Spinal cord (tissue), 10 donors: ENCODE measurements around the gene HRH3. TPM values are rescaled to one million over a fixed set of nuclear protein-coding genes. Genes with fewer than 3 reads are reported as not detected.

ENCODE experiments used
- DNase-seq, 6 donors: peaks; one replicate each; pipeline versions ENCODE4 v3.0.0 to v3.0.0-alpha.2; 2013 to 2015; ENCODE audit warnings: low spot score in 6 of 6, low read depth in 4 of 6
- H3K27ac ChIP-seq: one replicate; pipeline ENCODE4 v1.5.1; 2013; ENCODE audit warnings: low read depth, low read length, control low read depth
- H3K27me3 ChIP-seq: one replicate; pipeline ENCODE4 v1.6.1; 2013; ENCODE audit warnings: low read length; ENCODE audit not compliant: control insufficient read depth, insufficient read depth
- H3K36me3 ChIP-seq: one replicate; pipeline ENCODE4 v1.6.1; 2013; ENCODE audit warnings: low read length; ENCODE audit not compliant: control insufficient read depth, insufficient read depth
- H3K4me1 ChIP-seq: one replicate; pipeline ENCODE4 v1.6.1; 2013; ENCODE audit warnings: low read length; ENCODE audit not compliant: control insufficient read depth, insufficient read depth
- H3K4me3 ChIP-seq: one replicate; pipeline ENCODE4 v1.5.1; 2013; ENCODE audit warnings: low read depth, low read length, control low read depth
- H3K9me3 ChIP-seq: one replicate; pipeline ENCODE4 v1.6.1; 2013; ENCODE audit warnings: low read length; ENCODE audit not compliant: control insufficient read depth, insufficient read depth
- WGBS: methylation state at CpG from one replicate; pipeline ENCODE4 v1.1.5; 2013; ENCODE audit warnings: missing lambda C conversion rate; ENCODE audit not compliant: insufficient coverage; 5-methylcytosine and 5-hydroxymethylcytosine counted together
- polyA plus RNA-seq, 2 donors: library from polyadenylated mRNA; unstranded; fragments of 120-200 nt; gene quantifications; one replicate each; pipeline ENCODE4 v1.2.1, GENCODE V29; 2013; ENCODE audit not compliant: insufficient read length in 2 of 2
- total RNA-seq, 2 donors: library from RNA; depleted of rRNA in 1 of 2; stranded (reverse); fragments of 120-200 nt in 1 of 2; fragments of >200 nt in 1 of 2; gene quantifications; one replicate each; pipeline versions ENCODE4 v1.2.3 to v1.2.4, GENCODE V29; 2013 to 2014
- donor health status: healthy.

Gene HRH3
- total and polyA plus RNA-seq, 4 donors: 0.66 to 10.6 (median 5.9) TPM

DNA sequence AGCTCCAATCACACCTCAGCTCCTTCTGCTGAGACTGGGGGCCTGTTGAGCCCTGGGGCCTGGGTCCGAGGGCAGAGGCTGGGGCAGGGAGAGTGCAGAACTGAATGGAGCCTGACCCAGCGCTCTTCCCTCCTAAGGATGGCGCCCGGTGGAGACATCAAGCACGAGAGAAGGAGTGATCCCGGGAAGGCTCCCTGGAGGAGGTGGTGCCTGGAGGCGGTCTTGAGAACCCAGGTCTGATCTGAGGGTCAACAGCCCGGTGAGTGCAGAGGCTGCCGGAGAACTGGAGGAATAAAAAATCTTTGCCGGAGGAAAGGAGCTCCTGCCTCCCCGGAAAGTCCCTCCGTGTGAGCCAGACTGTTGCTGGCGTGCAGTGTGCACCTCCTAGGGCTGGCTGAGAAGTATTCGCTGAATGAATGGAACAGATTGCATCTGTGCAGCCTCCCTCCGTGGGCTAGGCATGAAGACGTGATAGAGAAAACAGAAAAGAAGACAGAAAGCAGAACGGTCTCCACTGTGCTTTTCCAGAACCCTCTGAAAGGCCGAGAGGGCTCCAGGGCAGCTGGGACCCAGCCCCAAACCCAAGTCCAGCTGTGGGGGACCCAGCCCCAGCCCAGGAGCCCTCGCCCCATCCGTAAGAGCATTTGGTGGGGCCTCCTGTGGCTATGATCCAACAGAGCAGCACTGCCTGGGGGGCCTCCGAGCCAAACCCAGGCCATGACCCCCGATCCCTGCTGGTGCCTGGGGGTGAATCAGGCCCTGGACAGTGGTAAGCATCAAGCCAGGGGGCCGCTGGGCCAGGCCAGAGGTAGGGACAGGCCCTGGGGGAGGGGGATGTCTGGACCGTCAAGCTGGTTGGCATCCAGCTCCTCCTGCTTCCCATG, 6.9 kb upstream of the HRH3 start:
- WGBS: 68% methylated on average over 23 of the region's 24 CpGs
- peaks cover 10% of the 10 kb centered on the region for H3K4me1 ChIP-seq
- no peak overlapping the region for H3K4me3 ChIP-seq
- H3K9me3 ChIP-seq: no peaks in the 10 kb centered on the region
- H3K27ac ChIP-seq: no peak overlapping the region
- no peaks in the 10 kb centered on the region for H3K36me3 ChIP-seq
- peaks cover 16% of the 10 kb centered on the region for H3K27me3 ChIP-seq
- DNase-seq: peak in 1 of 6 donors; percentile 74

DNA sequence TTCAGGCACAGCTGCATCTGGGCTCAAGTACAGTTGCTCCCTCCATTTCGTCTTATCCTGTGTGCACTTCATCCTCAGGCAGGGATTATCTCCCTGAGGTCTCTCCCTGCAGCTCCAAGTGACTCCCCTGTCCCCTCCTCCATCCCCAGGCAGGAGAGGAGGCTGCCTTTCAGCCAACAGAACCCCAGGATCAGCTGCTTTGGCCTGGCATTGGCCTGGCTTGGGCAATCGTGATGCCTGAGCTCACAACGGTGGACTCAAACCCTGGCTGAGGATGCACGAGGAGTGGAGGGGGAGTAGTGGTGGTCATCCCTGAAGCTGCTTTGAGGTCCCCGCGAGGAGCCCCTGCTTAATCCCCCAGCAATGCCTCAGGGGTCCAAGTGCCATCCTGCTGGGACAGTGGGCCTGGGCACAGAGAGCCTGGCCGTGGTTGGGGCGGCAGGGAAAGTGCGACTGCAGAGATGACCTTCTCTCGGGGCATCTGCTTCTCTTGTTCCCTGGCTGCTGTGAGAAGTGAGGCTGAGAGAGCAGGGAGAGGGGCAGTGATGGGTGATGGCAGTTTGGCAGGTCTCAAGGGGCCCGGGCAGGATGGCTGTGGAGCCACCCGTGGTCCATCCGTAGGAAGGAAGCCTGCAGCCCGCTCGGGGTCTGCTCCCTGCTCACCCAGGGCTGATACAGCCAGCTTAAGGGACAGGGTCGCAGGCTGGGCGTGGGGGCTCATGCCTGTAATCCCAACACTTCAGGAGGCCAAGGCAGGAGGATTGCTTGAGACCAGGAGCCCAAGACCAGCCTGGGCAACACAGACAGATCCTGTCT, 6.0 kb upstream of the HRH3 start:
- H3K27ac ChIP-seq: no peak overlapping the region
- H3K9me3 ChIP-seq: no peaks in the 10 kb centered on the region
- no peak overlapping the region for H3K4me3 ChIP-seq
- DNase-seq: no peak
- H3K4me1 ChIP-seq: peaks cover 15% of the 10 kb centered on the region
- peaks cover 26% of the 10 kb centered on the region for H3K27me3 ChIP-seq
- no peaks in the 10 kb centered on the region for H3K36me3 ChIP-seq
- WGBS: 87% methylated on average over 16 of the region's 17 CpGs

DNA sequence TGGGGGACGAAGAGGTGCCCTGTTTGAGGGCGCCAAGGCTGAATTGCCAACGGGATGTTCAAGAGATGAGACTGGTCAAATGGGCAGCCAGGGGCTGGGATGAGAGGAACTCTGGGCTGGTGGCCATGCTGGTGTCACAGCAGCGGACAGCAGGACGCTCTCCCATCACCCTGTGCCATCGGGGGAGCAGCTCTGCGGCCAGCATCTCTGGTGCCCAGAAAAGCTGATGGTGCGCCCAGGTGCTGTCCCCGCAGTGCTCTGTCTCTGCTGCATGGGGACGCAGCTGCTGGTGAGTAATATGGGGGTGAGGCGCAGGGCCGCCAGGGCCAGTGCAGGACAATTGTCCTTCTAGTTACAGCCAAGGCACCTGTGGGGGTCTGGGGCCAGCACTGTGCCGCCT, 4.9 kb upstream of the HRH3 start:
- H3K27ac ChIP-seq: no peak overlapping the region
- no peak for DNase-seq
- peaks cover 33% of the 10 kb centered on the region for H3K27me3 ChIP-seq
- no peaks in the 10 kb centered on the region for H3K36me3 ChIP-seq
- no peak overlapping the region for H3K4me3 ChIP-seq
- 84% methylated on average over 9 of the region's 13 CpGs for WGBS
- H3K4me1 ChIP-seq: peaks cover 23% of the 10 kb centered on the region
- no peaks in the 10 kb centered on the region for H3K9me3 ChIP-seq

DNA sequence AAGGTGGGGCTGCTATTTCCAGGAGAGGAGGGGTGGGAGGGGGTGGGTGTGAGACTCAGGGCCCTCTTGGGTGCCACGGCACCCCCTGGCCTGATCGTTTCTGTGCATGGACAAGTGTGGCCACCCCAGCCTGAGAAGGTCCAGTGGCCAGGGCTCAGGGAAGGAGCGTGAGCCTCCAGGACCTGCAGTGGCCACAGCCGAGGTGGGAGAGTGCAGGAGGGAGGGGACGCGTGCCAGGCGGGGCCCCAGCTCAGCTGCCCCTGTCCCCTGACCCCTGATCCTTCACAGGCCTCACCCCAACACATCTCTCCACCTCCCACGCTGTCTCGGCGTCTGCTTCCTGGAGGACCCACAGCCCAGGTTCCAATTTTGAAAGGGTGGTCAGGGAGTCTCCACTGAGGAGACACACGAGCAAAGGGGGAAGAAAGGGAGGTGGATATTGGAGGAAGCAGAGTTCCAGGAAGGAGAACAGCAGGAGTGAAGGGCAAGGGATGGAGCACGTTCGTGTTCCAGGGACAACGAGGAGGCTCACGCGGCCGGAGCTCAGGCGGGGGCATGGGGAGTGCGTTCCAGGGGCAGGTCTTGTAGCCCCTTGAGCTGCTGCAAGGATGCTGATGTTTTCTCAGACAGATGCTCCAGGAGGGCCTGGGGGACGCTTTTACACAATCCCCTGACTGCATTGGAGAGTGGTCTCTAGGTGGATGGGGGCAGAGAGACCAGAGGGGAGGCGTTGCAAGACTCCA, 4.2 kb upstream of the HRH3 start:
- no peak overlapping the region for H3K27ac ChIP-seq
- no peak for DNase-seq
- H3K9me3 ChIP-seq: no peaks in the 10 kb centered on the region
- H3K4me3 ChIP-seq: no peak overlapping the region
- H3K4me1 ChIP-seq: peaks cover 27% of the 10 kb centered on the region
- H3K36me3 ChIP-seq: no peaks in the 10 kb centered on the region
- peaks cover 36% of the 10 kb centered on the region for H3K27me3 ChIP-seq
- 74% methylated on average over 12 of the region's 21 CpGs for WGBS

DNA sequence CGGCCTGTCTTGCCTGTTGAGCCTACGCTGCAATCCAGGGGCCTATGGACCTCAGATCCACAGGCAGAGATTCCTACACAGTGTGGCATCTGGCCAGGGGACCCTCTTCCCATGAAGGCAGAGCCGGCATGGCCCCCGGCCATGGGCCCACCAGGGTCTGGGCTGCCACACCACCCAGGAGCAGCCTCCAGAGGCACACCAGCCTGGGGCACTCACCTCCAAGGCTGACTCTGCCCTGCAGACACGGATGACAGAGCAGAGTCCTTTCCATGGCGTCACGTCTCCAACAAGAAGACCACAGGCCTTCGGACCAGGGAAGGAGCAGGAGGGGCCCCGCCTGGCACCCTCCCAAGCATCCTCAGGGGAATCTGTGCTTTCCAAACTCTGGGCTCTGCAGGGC, 3.5 kb upstream of the HRH3 start:
- no peak overlapping the region for H3K27ac ChIP-seq
- H3K9me3 ChIP-seq: no peaks in the 10 kb centered on the region
- no peak overlapping the region for H3K4me3 ChIP-seq
- no peaks in the 10 kb centered on the region for H3K36me3 ChIP-seq
- H3K4me1 ChIP-seq: peaks cover 34% of the 10 kb centered on the region
- DNase-seq: no peak
- peaks cover 44% of the 10 kb centered on the region for H3K27me3 ChIP-seq
- 84% methylated on average over 9 of the region's 9 CpGs for WGBS

DNA sequence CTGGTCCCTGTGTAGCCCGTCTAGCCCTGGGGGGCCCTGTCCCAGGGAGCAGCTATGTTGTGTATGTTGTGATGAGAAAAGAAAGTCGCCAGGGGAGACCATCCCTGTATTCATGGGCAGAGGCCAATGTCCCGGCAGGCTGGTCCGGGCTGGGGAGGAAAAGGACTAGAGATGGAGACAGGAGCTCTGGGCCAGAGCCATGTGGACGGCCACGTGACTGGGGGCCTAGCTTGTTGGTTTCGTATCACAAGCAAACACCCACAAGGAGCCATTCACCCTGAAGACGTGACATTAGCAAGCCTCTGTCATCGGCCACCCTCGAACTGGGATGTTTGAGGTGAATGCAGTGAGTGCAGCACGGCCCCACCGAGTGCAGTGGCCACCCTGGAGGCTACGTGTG, 2.9 kb upstream of the HRH3 start:
- Histone ChIP-seq H3K9me3 (no peaks in the 10 kb centered on the region), H3K36me3 (peaks cover 3% of the 10 kb centered on the region), H3K4me1 (peaks cover 39% of the 10 kb centered on the region), H3K4me3 (no peak overlapping the region), H3K27ac (no peak overlapping the region), H3K27me3 (peaks cover 50% of the 10 kb centered on the region)
- no peak for DNase-seq
- WGBS: 75% methylated on average over 13 of the region's 13 CpGs

DNA sequence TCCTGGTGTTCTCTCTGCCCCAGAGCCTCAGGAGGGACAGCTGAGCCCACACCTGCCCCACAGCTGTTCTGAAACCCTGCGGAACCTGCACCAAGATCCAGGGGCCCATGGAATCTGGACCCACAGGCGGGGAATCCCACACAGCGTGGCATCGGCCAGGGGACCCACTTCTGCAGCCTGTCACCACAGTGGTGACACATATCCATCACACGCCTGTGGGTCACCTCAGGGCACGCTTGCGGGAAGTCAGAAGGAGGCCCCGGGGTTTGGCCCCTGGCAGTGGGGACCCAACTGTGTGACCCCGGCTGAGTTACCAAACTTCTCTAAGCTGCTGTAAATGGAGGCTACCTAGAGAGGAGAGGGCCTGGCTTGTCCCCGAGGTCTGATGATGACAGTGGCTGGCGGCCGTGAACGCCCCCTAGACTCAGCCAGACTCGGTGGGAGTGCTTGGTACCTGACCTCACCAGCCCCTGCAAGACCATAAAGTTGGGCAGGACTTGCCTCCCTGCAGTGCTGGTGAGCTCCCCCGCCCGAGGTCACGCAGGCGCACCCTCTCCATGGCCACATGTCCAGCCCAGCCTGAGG, 2.3 kb upstream of the HRH3 start:
- 78% methylated on average over 18 of the region's 18 CpGs for WGBS
- Histone ChIP-seq H3K4me1 (peaks cover 37% of the 10 kb centered on the region), H3K9me3 (no peaks in the 10 kb centered on the region), H3K27me3 (peaks cover 55% of the 10 kb centered on the region), H3K36me3 (peaks cover 7% of the 10 kb centered on the region), H3K4me3 (no peak overlapping the region), H3K27ac (no peak overlapping the region)
- no peak for DNase-seq

DNA sequence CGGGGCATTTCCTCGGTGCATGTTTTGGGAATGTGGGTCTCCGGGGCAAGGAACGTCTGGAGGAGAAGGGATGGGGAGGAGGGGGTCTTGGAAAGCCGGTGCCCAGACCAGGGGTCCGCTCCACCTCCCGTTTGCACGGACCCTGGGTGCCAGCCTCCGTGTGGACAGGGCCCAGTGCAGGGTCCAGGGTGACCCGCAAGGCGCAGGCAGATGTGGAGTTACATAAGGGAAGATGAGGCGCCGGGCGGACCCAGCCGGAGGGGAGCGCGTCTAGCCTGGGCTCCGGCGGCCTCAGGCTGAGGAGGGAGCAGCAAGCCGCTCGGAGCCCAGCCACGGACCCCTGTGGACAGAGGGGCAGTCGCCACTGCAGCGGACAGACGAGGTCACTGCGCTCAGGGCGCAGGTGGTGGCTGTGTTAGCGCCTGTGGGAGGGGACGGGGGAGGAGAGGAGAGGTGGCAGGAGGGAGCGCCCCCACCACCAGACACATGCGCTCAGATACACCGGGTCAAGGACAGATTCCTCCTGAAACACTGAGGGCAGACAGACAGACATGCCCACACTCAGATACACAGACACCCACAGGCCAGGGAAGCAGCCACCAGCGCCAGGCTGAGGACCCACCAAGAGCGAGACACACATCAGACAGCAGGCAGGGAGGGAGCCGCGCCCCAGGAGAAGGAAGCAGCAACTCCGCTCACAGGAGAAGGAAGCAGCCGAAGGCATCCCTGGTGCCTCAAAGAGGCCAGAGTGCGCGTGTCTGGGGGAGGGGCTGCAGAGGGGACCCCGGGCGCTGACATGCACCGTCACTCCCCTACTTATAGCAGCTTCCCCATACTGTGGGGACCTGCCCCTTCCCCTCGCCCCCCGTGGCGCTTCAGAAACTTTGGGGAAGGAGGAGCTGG, 839 bp upstream of the HRH3 start:
- Histone ChIP-seq H3K9me3 (no peaks in the 10 kb centered on the region), H3K4me3 (peak overlapping the region; percentile 16), H3K27ac (no peak overlapping the region), H3K36me3 (peaks cover 21% of the 10 kb centered on the region), H3K27me3 (peaks cover 61% of the 10 kb centered on the region), H3K4me1 (peaks cover 29% of the 10 kb centered on the region)
- 2% methylated on average over 30 of the region's 46 CpGs for WGBS
- no peak for DNase-seq
